H9 (cell line): ENCODE measurements around the gene MID1. TPM values are rescaled to one million over a fixed set of nuclear protein-coding genes. Genes with fewer than 3 reads are reported as not detected.

Source experiments
- DNase-seq: peaks from one replicate; pipeline ENCODE4 v3.0.0-alpha.2; 2017
- H2AFZ ChIP-seq: one replicate; pipeline ENCODE4 v1.6.1; 2013; ENCODE audit warnings: mild to moderate bottlenecking, low read length, control low read depth, moderate library complexity
- H2AK5ac ChIP-seq: 2 replicates; pipeline ENCODE4 v1.6.1; 2013; ENCODE audit warnings: low read length, control low read depth, mixed read lengths; ENCODE audit not compliant: insufficient read length
- H2BK120ac ChIP-seq: one replicate; pipeline ENCODE4 v1.6.1; 2013; ENCODE audit warnings: low read depth, mild to moderate bottlenecking, low read length, control low read depth, inconsistent platforms; ENCODE audit not compliant: poor library complexity, severe bottlenecking
- H2BK12ac ChIP-seq: 2 replicates; pipeline ENCODE4 v1.6.1; 2013; ENCODE audit warnings: low read length, control low read depth, mixed read lengths, low read depth; ENCODE audit not compliant: insufficient read length
- H2BK15ac ChIP-seq: 2 replicates; pipeline ENCODE4 v1.6.1; 2013; ENCODE audit warnings: low read depth, low read length, control low read depth
- H2BK20ac ChIP-seq: one replicate; pipeline ENCODE4 v1.6.1; 2013; ENCODE audit warnings: low read depth, mild to moderate bottlenecking, low read length, control low read depth, inconsistent platforms; ENCODE audit not compliant: poor library complexity, severe bottlenecking
- H2BK5ac ChIP-seq: 2 replicates; pipeline ENCODE4 v1.6.1; 2013; ENCODE audit warnings: low read length, control low read depth, mixed read lengths; ENCODE audit not compliant: insufficient read length
- H3K14ac ChIP-seq: 2 replicates; pipeline ENCODE4 v1.6.1; 2013; ENCODE audit warnings: low read length, control low read depth; ENCODE audit not compliant: insufficient read depth
- H3K18ac ChIP-seq: 2 replicates; pipeline ENCODE4 v1.6.1; 2013; ENCODE audit warnings: low read depth, mild to moderate bottlenecking, mixed read lengths, low read length, control low read depth; ENCODE audit not compliant: insufficient read length
- H3K23ac ChIP-seq: 2 replicates; pipeline ENCODE4 v1.6.1; 2013; ENCODE audit warnings: low read length, control low read depth, mixed read lengths, low read depth; ENCODE audit not compliant: insufficient read length
- H3K23me2 ChIP-seq: 2 replicates; pipeline ENCODE4 v1.6.1; 2013; ENCODE audit warnings: low read depth, mild to moderate bottlenecking, mixed read lengths, low read length, control low read depth; ENCODE audit not compliant: insufficient read length, poor library complexity, severe bottlenecking
- H3K27ac ChIP-seq: 2 replicates; pipeline ENCODE4 v1.5.1; 2013; ENCODE audit warnings: low read length, control low read depth, mixed read lengths, low read depth; ENCODE audit not compliant: insufficient read length
- H3K27me3 ChIP-seq: 2 replicates; pipeline ENCODE4 v1.6.1; 2013; ENCODE audit warnings: low read length, control low read depth, inconsistent platforms; ENCODE audit not compliant: insufficient read depth
- H3K4ac ChIP-seq: 2 replicates; pipeline ENCODE4 v1.6.1; 2013; ENCODE audit warnings: low read depth, mild to moderate bottlenecking, control low read depth, inconsistent platforms, low read length, moderate library complexity
- H3K4me1 ChIP-seq: 2 replicates; pipeline ENCODE4 v1.6.1; 2013; ENCODE audit warnings: low read length, control low read depth, inconsistent platforms; ENCODE audit not compliant: insufficient read depth
- H3K4me2 ChIP-seq: 2 replicates; pipeline ENCODE4 v1.6.1; 2013; ENCODE audit warnings: low read length, control low read depth, mixed read lengths; ENCODE audit not compliant: insufficient read length, insufficient read depth
- H3K56ac ChIP-seq: 2 replicates; pipeline ENCODE4 v1.6.1; 2013; ENCODE audit warnings: low read depth, mild to moderate bottlenecking, mixed read lengths, low read length, control low read depth; ENCODE audit not compliant: insufficient read length
- H3K79me1 ChIP-seq: 2 replicates; pipeline ENCODE4 v1.6.1; 2013; ENCODE audit warnings: low read depth, mild to moderate bottlenecking, moderate library complexity, low read length, control low read depth, inconsistent platforms; ENCODE audit not compliant: insufficient read depth, poor library complexity, severe bottlenecking
- H3K79me2 ChIP-seq: 2 replicates; pipeline ENCODE4 v1.6.1; 2013; ENCODE audit warnings: low read length, control low read depth, inconsistent platforms; ENCODE audit not compliant: insufficient read depth
- H3K9ac ChIP-seq: 2 replicates; pipeline ENCODE4 v1.6.1; 2013; ENCODE audit warnings: low read length, control low read depth, mixed read lengths; ENCODE audit not compliant: insufficient read length; ENCODE audit errors: extremely low read depth
- H3K9me3 ChIP-seq: one replicate; pipeline ENCODE4 v1.6.1; 2013; ENCODE audit warnings: low read depth, low read length, inconsistent platforms; ENCODE audit not compliant: control insufficient read depth
- H3T11ph ChIP-seq: one replicate; pipeline ENCODE4 v1.6.1; 2013; ENCODE audit warnings: mild to moderate bottlenecking, low read length, control low read depth, inconsistent platforms
- H4K20me1 ChIP-seq: one replicate; pipeline ENCODE4 v1.6.1; 2013; ENCODE audit not compliant: control insufficient read depth, insufficient read length, insufficient read depth
- H4K5ac ChIP-seq: 2 replicates; pipeline ENCODE4 v1.6.1; 2013; ENCODE audit warnings: low read depth, mild to moderate bottlenecking, mixed read lengths, low read length, control low read depth; ENCODE audit not compliant: insufficient read length
- H4K8ac ChIP-seq: replicated peaks from 2 replicates; pipeline ENCODE4 v1.6.1; 2013; ENCODE audit warnings: low read length, control low read depth, mixed read lengths, low read depth; ENCODE audit not compliant: insufficient read length
- H4K91ac ChIP-seq: 2 replicates; pipeline ENCODE4 v1.6.1; 2013; ENCODE audit warnings: low read depth, mild to moderate bottlenecking, moderate library complexity, mixed read lengths, low read length, control low read depth; ENCODE audit not compliant: insufficient read length
- H3K27ac Mint-ChIP-seq, 3 experiments: 2 replicates in 2 of 3; 3 replicates in 1 of 3; pipeline ENCODE4 v1.8.0; 2020 to 2021; ENCODE audit warnings: mixed read lengths in 3 of 3, mild to moderate bottlenecking in 1 of 3, moderate library complexity in 1 of 3
- H3K27me3 Mint-ChIP-seq: 2 replicates; pipeline ENCODE4 v1.8.0; 2021; ENCODE audit warnings: low read depth, mild to moderate bottlenecking, moderate library complexity, mixed read lengths
- H3K36me3 Mint-ChIP-seq, 3 experiments: 2 replicates in 2 of 3; 3 replicates in 1 of 3; pipeline ENCODE4 v1.8.0; 2020 to 2021; ENCODE audit warnings: low read depth in 3 of 3, mixed read lengths in 3 of 3; ENCODE audit not compliant: insufficient read depth in 1 of 3
- H3K4me1 Mint-ChIP-seq, 2 experiments: 2 replicates each; pipeline ENCODE4 v1.8.0; 2020; ENCODE audit warnings: mixed read lengths in 2 of 2
- H3K4me3 Mint-ChIP-seq, 2 experiments: 2 replicates in 1 of 2; 3 replicates in 1 of 2; pipeline ENCODE4 v1.8.0; 2020 to 2021; ENCODE audit warnings: mild to moderate bottlenecking in 2 of 2, mixed read lengths in 2 of 2, moderate library complexity in 1 of 2
- H3K9me3 Mint-ChIP-seq, 2 experiments: 2 replicates in 1 of 2; 3 replicates in 1 of 2; pipeline ENCODE4 v1.8.0; 2020; ENCODE audit warnings: mild to moderate bottlenecking in 2 of 2, mixed read lengths in 2 of 2, moderate library complexity in 1 of 2
- CTCF ChIP-seq: fragments of 200-600 bp; sonication (generic); conservative IDR thresholded peaks from 3 replicates; pipeline ENCODE4 v1.8.0; 2021; ENCODE audit warnings: antibody characterized with exemption, mild to moderate bottlenecking
- WGBS: extraction: QIAGEN DNeasy Blood & Tissue Kit; methylation state at CpG from one replicate; pipeline ENCODE4 v1.1.7; 2013; ENCODE audit warnings: missing lambda C conversion rate, low lambda C conversion rate, mixed read lengths; ENCODE audit not compliant: insufficient read length; ENCODE audit errors: extremely low coverage; 5-methylcytosine and 5-hydroxymethylcytosine counted together
- total RNA-seq: library from RNA; stranded (reverse); gene quantifications from 2 replicates; pipeline ENCODE4 v1.2.1, GENCODE V29; 2021

MID1 gene
- total RNA-seq, 1 experiment from 2014 or later = 32.9 TPM

- H3K9me3 Mint-ChIP-seq = peaks cover 28 to 49% of the 10 kb centered on the region in 2 experiments
- H3K23me2 ChIP-seq = no peaks in the 10 kb centered on the region
- no peak overlapping the region for H4K8ac ChIP-seq
- no peak overlapping the region for H2BK12ac ChIP-seq
- no peak overlapping the region for H3T11ph ChIP-seq
- no peak overlapping the region for H2BK5ac ChIP-seq
- H3K27me3 Mint-ChIP-seq = no peaks in the 10 kb centered on the region
- H2BK120ac ChIP-seq = no peak overlapping the region
- no peak overlapping the region for H4K5ac ChIP-seq
- no peak overlapping the region for H3K9ac ChIP-seq
- no peak overlapping the region for H3K27ac ChIP-seq
- no peaks in the 10 kb centered on the region for H3K9me3 ChIP-seq
- peak overlapping the region in 2 of 3 experiments; percentile 40 to 73; a peak in 4 of 7 replicates for H3K27ac Mint-ChIP-seq
- H2AFZ ChIP-seq = no peak overlapping the region
- no peak overlapping the region for H4K91ac ChIP-seq
- no peak for TF ChIP-seq CTCF
- H3K18ac ChIP-seq = no peak overlapping the region
- peaks cover 24 to 30% of the 10 kb centered on the region in 2 experiments for H3K4me1 Mint-ChIP-seq
- no peak overlapping the region for H3K14ac ChIP-seq
- peaks cover 20% of the 10 kb centered on the region; the same call in 1 of the 2 replicates for H3K79me2 ChIP-seq
- H3K56ac ChIP-seq = no peak overlapping the region
- no peak overlapping the region for H3K4me2 ChIP-seq
- no peak overlapping the region for H2BK15ac ChIP-seq
- H3K79me1 ChIP-seq = no peaks in the 10 kb centered on the region
- H2AK5ac ChIP-seq = no peak overlapping the region
- H3K23ac ChIP-seq = no peak overlapping the region
- H3K36me3 Mint-ChIP-seq = peaks cover 15 to 32% (median 17%) of the 10 kb centered on the region in 3 experiments
- no peak overlapping the region for H3K4ac ChIP-seq
- no CpG with 5 or more reads among the region's 20 CpGs for WGBS
- H3K4me3 Mint-ChIP-seq = no peak overlapping the region
- no peaks in the 10 kb centered on the region for H3K27me3 ChIP-seq
- no peak for DNase-seq
- H4K20me1 ChIP-seq = no peaks in the 10 kb centered on the region
- H3K4me1 ChIP-seq = peaks cover 5% of the 10 kb centered on the region; the same call in 1 of the 2 replicates
- H2BK20ac ChIP-seq = no peak overlapping the region
These were observed 53.2 kb downstream of the MID1 start for GRCh38 chrX:10567136-10567535.
